ENCODE measurements around the gene ABHD4. TPM values are rescaled to one million over a fixed set of nuclear protein-coding genes. Genes with fewer than 3 reads are reported as not detected.
"Not testable (repeated sequence)": the region's sequence is repeated elsewhere in the genome, so short reads cannot be mapped to it uniquely, and the experiment has no call there.

ABHD4 gene
- total RNA-seq, 4 donors from 2014 or later = 16.1 to 42.4 (median 31.9) TPM

DNA sequence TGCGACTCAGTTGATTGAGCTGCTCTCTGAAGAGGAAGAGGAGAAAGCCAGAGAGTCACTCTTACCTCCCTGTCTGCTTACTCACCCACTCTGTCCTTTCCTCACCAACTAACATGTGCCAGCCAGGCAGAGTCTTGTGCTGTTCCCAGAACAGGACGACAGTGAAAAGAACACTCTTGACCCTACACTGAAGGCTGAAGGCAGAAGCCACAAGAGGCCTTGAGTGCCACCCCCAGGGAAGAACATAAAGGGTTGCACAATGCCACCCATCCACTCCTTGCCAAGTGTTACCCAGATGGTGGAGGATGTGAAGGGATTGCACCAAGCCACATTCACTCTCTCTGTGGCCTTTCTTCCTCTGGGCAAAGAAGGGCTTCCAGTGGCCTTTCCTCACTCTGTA is 12.8 kb downstream of the ABHD4 start:
- H3K4me1 ChIP-seq = peaks cover 0 to 9% (median 0%) of the 10 kb centered on the region in 4 donors
- 80 to 97% methylated on average over 2 of the region's 2 CpGs for WGBS, 2 donors
- DNase-seq (ENCODE audit: low spot score in 2 of 2) = no peak
- TF ChIP-seq POLR2A (IDR thresholded peaks at IDR 0.05) (no peak), CTCF (IDR thresholded peaks at IDR 0.05) (no peak), EP300 (IDR thresholded peaks at IDR 0.05) (no peak)
- no peaks in the 10 kb centered on the region for H3K27me3 ChIP-seq
- H3K27ac ChIP-seq = no peak overlapping the region
- H3K36me3 ChIP-seq = peaks cover 6 to 69% (median 28%) of the 10 kb centered on the region in 3 donors
- H3K4me3 ChIP-seq = no peak overlapping the region
- H3K9me3 ChIP-seq = no peaks in the 10 kb centered on the region

DNA sequence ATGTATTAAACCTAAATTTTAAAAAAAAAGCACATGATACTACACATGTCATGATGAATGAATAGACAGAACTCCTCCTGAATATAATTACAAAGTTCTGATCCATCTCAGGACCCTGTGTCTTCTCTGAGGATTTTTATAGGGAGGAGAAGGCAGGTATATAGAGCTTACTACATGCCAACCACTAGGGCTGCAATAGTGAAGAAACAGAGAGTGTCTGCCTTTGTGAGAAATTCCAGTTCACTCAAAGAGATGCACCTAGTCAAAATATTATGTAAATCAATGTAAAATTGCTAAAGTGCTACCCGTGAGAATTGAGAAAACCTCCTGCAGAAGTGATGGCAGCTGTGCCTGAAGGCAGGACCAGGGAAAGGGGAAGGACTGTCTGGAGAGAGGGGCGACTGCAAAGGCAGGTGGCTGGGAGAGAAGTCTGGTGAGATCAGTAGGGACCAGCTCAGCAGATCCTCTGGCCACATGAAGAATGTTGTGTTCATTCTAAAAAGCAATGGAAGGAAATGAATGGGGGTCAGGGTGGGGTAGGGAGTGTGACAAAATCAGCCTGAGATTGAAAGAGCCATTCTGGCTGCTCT is 15.1 kb downstream of the ABHD4 start:
- Histone ChIP-seq H3K27me3 (no peaks in the 10 kb centered on the region), H3K4me3 (no peak overlapping the region), H3K9me3 (peaks cover 0 to 2% (median 0%) of the 10 kb centered on the region in 4 donors), H3K4me1 (peaks cover 0 to 9% (median 0%) of the 10 kb centered on the region in 4 donors), H3K27ac (peak overlapping the region in 3 of 4 donors; percentile 26 to 66 (median 58)), H3K36me3 (peaks cover 6 to 46% (median 10%) of the 10 kb centered on the region in 3 donors)
- no peak for TF ChIP-seq POLR2A (IDR thresholded peaks at IDR 0.05)
- TF ChIP-seq CTCF (IDR thresholded peaks at IDR 0.05) = no peak
- no peak for TF ChIP-seq EP300 (IDR thresholded peaks at IDR 0.05)
- WGBS, 2 donors = 65 to 66% methylated on average over 2 of the region's 2 CpGs
- DNase-seq (ENCODE audit: low spot score in 2 of 2) = no peak

DNA sequence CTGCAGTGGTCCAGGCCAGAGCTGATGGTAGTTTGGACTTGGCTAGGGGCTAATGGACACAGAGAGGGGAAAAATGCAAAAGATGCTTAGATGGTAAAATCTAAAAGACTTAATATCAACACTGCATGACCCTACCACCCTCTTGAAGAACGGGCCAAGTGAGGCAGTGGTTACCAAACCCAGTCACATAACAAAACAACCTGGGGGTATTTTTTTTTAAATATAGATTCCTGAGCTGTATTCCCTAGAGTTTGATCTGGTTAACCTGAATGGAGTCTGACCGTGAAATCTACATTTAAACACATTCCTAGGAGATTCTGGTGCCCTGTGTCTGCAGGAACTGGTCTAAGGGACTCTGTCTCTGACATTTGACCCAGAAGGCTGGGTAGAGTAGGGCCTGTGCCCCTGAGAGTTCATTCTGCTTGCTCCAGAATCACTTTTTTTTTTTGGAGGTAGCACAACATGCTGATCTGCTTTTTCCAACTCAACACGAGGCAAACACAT is 15.7 kb downstream of the ABHD4 start:
- TF ChIP-seq CTCF (IDR thresholded peaks at IDR 0.05) = no peak
- TF ChIP-seq POLR2A (IDR thresholded peaks at IDR 0.05) = no peak
- no peak for TF ChIP-seq EP300 (IDR thresholded peaks at IDR 0.05)

DNA sequence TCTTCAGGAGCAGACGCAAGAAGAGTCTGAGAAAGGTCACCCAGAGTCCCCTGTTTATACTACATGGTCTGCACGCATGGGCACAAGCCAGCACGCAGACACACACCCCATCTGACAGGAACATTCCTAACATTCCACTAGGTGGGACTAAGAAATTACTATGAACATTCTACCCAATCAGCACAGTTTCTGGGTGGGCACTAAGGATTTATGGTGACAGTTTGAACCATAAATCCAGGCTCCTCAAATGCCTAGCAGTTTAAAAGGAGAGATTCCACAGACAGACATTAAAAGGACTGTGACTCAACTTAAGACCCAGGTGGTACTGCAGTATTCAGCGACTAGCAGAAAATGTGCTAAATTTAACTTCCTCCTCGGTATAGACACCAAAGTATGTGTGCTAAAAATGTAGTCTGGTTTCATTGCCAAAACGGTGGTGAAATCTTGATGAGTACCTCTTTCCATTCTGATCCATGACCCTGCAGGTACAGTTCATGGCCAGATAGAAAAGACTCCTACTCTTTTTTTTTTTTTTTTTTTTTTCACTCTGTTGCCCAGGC is 16.2 kb downstream of the ABHD4 start:
- Histone ChIP-seq H3K4me1 (peaks cover 0 to 9% (median 0%) of the 10 kb centered on the region in 4 donors), H3K27ac (peak overlapping the region in 3 of 4 donors; percentile 26 to 66 (median 58)), H3K9me3 (peaks cover 0 to 2% (median 0%) of the 10 kb centered on the region in 4 donors), H3K27me3 (no peaks in the 10 kb centered on the region), H3K4me3 (no peak overlapping the region), H3K36me3 (peaks cover 6 to 35% (median 8%) of the 10 kb centered on the region in 3 donors)
- no peak for DNase-seq (ENCODE audit: low spot score in 2 of 2)
- TF ChIP-seq EP300 (IDR thresholded peaks at IDR 0.05) = peak; percentile 41 to 46
- TF ChIP-seq CTCF (IDR thresholded peaks at IDR 0.05) = no peak
- WGBS, 2 donors = 18 to 29% methylated on average over 6 of the region's 6 CpGs

More for the DNA sequence above, 15.7 kb downstream of the ABHD4 start:
- Histone ChIP-seq H3K27ac (peak overlapping the region in 3 of 4 donors; percentile 26 to 66 (median 58)), H3K4me3 (no peak overlapping the region), H3K27me3 (no peaks in the 10 kb centered on the region), H3K9me3 (peaks cover 0 to 2% (median 0%) of the 10 kb centered on the region in 4 donors), H3K36me3 (peaks cover 6 to 40% (median 10%) of the 10 kb centered on the region in 3 donors), H3K4me1 (peaks cover 0 to 9% (median 0%) of the 10 kb centered on the region in 4 donors)
- DNase-seq (ENCODE audit: low spot score in 2 of 2) = no peak
- 23 to 34% methylated on average over 3 of the region's 3 CpGs for WGBS, 2 donors

DNA sequence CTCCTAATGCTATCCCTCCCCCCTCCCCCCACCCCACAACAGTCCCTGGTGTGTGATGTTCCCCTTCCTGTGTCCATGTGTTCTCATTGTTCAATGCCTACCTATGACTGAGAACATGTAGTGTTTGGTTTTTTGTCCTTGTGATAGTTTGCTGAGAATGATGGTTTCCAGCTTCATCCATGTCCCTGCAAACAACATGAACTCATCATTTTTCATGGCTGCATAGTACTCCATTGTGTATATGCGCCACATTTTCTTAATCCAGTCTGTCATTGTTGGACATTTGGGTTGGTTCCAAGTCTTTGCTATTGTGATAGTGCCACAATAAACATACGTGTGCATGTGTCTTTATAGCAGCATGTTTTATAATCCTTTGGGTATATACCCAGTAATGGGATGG is 17.7 kb downstream of the ABHD4 start:
- not testable (repeated sequence) for DNase-seq (ENCODE audit: low spot score in 2 of 2); H3K4me1 ChIP-seq; H3K27ac ChIP-seq; H3K27me3 ChIP-seq; H3K9me3 ChIP-seq; H3K4me3 ChIP-seq
- 96 to 98% methylated on average over 2 of the region's 2 CpGs for WGBS, 2 donors
- H3K36me3 ChIP-seq = peaks cover 0 to 20% (median 6%) of the 10 kb centered on the region in 3 donors
